WI38 (cell line): ENCODE results near the gene TCAF1.

Experiments used
- H3K4me3 ChIP-seq: 2 replicates; pipeline ENCODE4 v1.5.1; 2011; ENCODE audit warnings: low read depth, mild to moderate bottlenecking, control low read depth, low read length
- CTCF ChIP-seq: IDR thresholded peaks from 2 replicates; pipeline ENCODE4 v1.5.1; 2012; ENCODE audit warnings: low read depth, mild to moderate bottlenecking, control low read depth, low read length

The TCAF1 gene

GRCh38 chr7:143936087-143937009 is 34.4 kb upstream of the TCAF1 start:
- H3K4me3 ChIP-seq = no peak overlapping the region
- no peak for TF ChIP-seq CTCF

- no peak within 1 kb of the TSS for H3K4me3 ChIP-seq
- TF ChIP-seq CTCF = no peak
Measured at GRCh38 chr7:143934526-143935325, 32.8 kb upstream of the TCAF1 start, which contains the start of gene OR2F2. OR2F2 (plus strand) TSS chr7:143935233; CDS start chr7:143935233, 0 bp downstream.

- no peak overlapping the region for H3K4me3 ChIP-seq
- no peak for TF ChIP-seq CTCF
Measured at GRCh38 chr7:143931739-143932138, 29.8 kb upstream of the TCAF1 start.

- no peak overlapping the region for H3K4me3 ChIP-seq
- no peak for TF ChIP-seq CTCF
Measured at GRCh38 chr7:143929224-143929920, 27.4 kb upstream of the TCAF1 start.

- no peak for TF ChIP-seq CTCF
- no peak overlapping the region for H3K4me3 ChIP-seq
Measured at GRCh38 chr7:143924851-143925250, 22.9 kb upstream of the TCAF1 start.

GRCh38 chr7:143914938-143915652 is 13.1 kb upstream of the TCAF1 start:
- no peak for TF ChIP-seq CTCF
- no peak overlapping the region for H3K4me3 ChIP-seq
